HAP-1 (cell line): Measurements from ENCODE around the gene ZNF718.
"Not testable (repeated sequence)": the region's sequence is repeated elsewhere in the genome, so short reads cannot be mapped to it uniquely, and the experiment has no call there.

Experiments
- DNase-seq, 2 experiments: peaks; one replicate each; pipeline ENCODE4 v3.0.0-alpha.2; 2016 to 2020; ENCODE audit warnings: low spot score in 2 of 2
- H3K27me3 ChIP-seq: fragments of 250-450 bp; sonication (Bioruptor Pico); 2 replicates; pipeline ENCODE4 v1.5.1; 2020; ENCODE audit warnings: low read depth, mild to moderate bottlenecking, moderate library complexity
- H3K36me3 ChIP-seq: fragments of 250-450 bp; sonication (Bioruptor Pico); replicated peaks from 2 replicates; pipeline ENCODE4 v1.5.1; 2020; ENCODE audit warnings: mild to moderate bottlenecking
- H3K4me1 ChIP-seq: fragments of 250-450 bp; sonication (Bioruptor Pico); 2 replicates; pipeline ENCODE4 v1.5.1; 2020; ENCODE audit warnings: mild to moderate bottlenecking
- H3K4me3 ChIP-seq: fragments of 250-450 bp; sonication (Bioruptor Pico); 2 replicates; pipeline ENCODE4 v1.5.1; 2020; ENCODE audit warnings: mild to moderate bottlenecking, moderate library complexity
- H3K9me3 ChIP-seq: fragments of 250-450 bp; sonication (Bioruptor Pico); 2 replicates; pipeline ENCODE4 v1.5.1; 2020; ENCODE audit warnings: mild to moderate bottlenecking, moderate library complexity
- in situ Hi-C: fragments of 300-500 bp; cut with MboI; formaldehyde crosslinking; loops from 3 replicates; pipeline ENCODE4 v1.14.3; 2020; ENCODE audit warnings: low sequenced_read_pairs, inconsistent platforms, mixed read lengths

The ZNF718 gene

DNA sequence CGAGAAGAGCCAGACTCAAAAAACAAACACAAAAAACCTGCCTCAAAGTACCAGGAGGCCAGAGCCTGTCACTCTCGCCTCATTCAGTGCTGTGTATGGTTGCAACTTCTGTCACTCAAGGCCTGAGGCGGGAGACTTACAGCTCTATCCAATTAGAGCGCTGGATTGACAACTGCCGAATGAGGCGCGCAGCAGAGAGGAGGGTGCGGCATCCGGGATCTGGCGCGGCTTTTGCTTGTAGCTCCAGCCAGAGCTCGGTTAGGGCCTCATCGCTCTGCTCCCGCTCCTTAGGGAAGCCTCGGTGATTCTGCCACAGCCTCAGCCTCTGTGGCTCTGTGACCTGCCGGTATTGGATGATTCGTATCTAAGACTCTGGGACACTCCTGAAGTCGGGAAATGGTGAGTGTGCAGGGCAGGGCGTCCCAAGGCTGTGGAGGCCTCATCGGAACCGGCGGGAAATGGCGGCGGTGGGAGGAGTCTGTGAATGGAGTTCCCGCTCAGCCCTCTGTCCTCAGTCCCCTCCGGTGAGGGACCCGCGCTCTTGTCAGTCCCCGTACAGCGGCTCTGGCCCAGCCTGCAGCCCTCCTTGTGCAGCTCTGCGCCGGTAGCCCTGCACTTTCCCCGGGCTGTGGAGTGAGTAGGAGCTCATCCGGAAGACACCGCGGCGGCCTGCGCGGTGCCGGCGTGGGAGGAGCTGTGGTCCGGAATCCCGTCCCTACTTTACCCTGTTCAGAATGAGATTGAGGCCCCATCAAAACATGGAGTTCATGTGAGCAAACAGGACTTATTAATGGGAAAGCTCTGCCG, at the start of gene ZNF718:
TSS of gene ZNF718 (plus strand) at position 227 of the 807 bp plus-strand sequence. CDS start at position 397, 170 bp downstream.
- Histone ChIP-seq H3K9me3 (peaks cover 5% of the 10 kb centered on the region), H3K36me3 (peaks cover 18% of the 10 kb centered on the region; the same call in 1 of the 2 replicates), H3K4me3 (peak within 1 kb of the TSS; percentile 68), H3K27me3 (no peaks in the 10 kb centered on the region), H3K4me1 (no peaks in the 10 kb centered on the region)
- peak; percentile 88 to 95 for DNase-seq
- in situ Hi-C loops = no loop called here

DNA sequence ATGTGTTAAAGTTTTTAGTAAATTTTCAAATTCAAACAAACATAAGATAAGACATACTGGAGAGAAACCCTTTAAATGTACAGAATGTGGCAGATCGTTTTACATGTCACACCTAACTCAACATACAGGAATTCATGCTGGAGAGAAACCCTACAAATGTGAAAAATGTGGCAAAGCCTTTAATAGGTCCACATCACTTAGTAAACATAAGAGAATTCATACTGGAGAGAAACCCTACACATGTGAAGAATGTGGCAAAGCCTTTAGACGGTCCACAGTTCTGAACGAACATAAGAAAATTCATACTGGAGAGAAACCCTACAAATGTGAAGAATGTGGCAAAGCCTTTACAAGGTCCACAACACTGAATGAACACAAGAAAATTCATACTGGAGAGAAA, 38.4 kb upstream of the ZNF718 start:
- H3K9me3 ChIP-seq = no peaks in the 10 kb centered on the region
- in situ Hi-C loops = no loop called here
- H3K27me3 ChIP-seq = no peaks in the 10 kb centered on the region
- no peaks in the 10 kb centered on the region for H3K36me3 ChIP-seq
- no peak overlapping the region for H3K4me3 ChIP-seq
- H3K4me1 ChIP-seq = no peaks in the 10 kb centered on the region
- no peak for DNase-seq

DNA sequence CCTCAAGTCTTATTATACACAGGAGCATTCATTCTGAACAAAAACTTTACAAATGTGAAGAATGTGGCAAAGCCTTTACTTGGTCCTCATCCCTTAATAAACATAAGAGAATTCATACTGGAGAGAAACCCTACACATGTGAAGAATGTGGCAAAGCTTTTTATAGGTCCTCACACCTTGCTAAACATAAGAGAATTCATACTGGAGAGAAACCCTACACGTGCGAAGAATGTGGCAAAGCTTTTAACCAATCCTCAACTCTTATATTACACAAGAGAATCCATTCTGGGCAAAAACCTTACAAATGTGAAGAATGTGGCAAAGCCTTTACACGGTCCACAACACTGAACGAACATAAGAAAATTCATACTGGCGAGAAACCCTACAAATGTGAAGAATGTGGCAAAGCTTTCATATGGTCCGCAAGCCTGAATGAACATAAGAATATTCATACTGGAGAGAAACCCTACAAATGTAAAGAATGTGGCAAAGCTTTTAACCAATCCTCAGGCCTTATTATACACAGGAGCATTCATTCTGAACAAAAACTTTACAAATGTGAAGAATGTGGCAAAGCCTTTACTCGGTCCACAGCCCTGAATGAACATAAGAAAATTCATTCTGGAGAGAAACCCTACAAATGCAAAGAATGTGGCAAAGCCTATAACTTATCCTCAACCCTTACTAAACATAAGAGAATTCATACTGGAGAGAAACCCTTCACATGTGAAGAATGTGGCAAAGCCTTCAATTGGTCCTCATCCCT, 37.6 kb upstream of the ZNF718 start:
- H3K36me3 ChIP-seq, DNase-seq, H3K4me3 ChIP-seq, H3K9me3 ChIP-seq, H3K27me3 ChIP-seq, in situ Hi-C loops, H3K4me1 ChIP-seq: not testable (repeated sequence)

DNA sequence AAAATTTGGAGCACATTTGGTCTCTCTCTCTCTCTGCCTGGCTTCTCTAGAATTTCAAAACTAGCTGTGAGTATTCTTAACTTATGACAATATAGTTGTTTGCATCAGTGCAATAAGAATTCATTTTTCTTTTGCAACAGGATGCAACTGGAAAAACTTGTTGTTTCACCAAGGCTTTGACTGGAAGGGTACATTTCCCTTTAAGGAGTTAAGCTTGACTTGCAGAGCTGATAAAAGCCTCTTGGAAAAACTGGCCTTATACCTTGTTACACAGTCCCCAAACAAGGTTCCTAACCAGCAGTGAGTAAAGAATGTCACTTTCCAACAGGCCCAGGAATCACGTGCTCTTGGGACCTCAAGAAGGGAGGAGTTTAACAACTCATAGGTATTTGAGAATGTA, 25.9 kb upstream of the ZNF718 start:
- Histone ChIP-seq H3K27me3 (no peaks in the 10 kb centered on the region), H3K4me1 (no peaks in the 10 kb centered on the region), H3K9me3 (no peaks in the 10 kb centered on the region; the same call in 1 of the 2 replicates), H3K36me3 (no peaks in the 10 kb centered on the region), H3K4me3 (no peak overlapping the region)
- DNase-seq = no peak
- in situ Hi-C loops = no loop called here

DNA sequence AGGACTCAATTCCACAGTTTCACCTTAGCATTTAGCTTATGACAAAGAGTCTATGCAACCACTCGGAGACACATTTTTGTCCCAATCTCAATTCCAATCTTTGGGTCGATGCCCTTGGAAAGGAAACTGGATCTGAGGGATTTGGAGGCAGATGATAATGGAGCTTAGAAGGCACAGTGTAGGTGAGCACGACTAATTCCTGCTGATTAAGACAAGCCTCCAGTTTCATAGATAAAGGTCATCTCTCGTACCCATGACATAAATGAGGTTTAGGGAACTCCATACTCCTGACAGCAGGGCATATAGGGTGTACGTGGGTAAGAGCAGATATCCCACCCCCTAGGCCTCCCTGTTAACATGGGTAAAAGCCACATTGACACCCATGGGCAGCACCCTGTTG, 24.4 kb upstream of the ZNF718 start:
- Histone ChIP-seq H3K4me1 (no peaks in the 10 kb centered on the region), H3K27me3 (no peaks in the 10 kb centered on the region), H3K36me3 (no peaks in the 10 kb centered on the region), H3K9me3 (no peaks in the 10 kb centered on the region; the same call in 1 of the 2 replicates), H3K4me3 (no peak overlapping the region)
- in situ Hi-C loops = no loop called here
- DNase-seq = no peak

DNA sequence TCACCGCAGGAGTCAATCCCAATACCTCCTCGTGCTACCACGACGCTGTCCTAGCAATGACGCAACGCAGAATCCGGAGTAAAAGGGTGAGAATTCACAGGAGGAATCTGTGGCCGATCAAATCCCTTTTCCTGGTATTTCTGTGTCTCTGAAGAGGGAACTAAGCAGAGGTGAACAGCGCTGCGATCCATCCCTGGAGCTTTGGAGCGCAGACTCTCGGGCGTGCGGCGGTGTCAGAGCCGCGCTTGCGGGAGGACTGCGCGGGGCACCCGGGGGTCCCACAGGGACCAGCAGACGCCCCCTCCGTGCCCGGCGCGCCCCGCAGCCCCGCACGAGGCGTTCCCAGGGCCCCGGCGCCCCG, 17.2 kb upstream of the ZNF718 start:
- Histone ChIP-seq H3K9me3 (no peaks in the 10 kb centered on the region), H3K4me3 (no peak overlapping the region), H3K4me1 (no peaks in the 10 kb centered on the region), H3K36me3 (no peaks in the 10 kb centered on the region), H3K27me3 (no peaks in the 10 kb centered on the region)
- in situ Hi-C loops = no loop called here
- no peak for DNase-seq

DNA sequence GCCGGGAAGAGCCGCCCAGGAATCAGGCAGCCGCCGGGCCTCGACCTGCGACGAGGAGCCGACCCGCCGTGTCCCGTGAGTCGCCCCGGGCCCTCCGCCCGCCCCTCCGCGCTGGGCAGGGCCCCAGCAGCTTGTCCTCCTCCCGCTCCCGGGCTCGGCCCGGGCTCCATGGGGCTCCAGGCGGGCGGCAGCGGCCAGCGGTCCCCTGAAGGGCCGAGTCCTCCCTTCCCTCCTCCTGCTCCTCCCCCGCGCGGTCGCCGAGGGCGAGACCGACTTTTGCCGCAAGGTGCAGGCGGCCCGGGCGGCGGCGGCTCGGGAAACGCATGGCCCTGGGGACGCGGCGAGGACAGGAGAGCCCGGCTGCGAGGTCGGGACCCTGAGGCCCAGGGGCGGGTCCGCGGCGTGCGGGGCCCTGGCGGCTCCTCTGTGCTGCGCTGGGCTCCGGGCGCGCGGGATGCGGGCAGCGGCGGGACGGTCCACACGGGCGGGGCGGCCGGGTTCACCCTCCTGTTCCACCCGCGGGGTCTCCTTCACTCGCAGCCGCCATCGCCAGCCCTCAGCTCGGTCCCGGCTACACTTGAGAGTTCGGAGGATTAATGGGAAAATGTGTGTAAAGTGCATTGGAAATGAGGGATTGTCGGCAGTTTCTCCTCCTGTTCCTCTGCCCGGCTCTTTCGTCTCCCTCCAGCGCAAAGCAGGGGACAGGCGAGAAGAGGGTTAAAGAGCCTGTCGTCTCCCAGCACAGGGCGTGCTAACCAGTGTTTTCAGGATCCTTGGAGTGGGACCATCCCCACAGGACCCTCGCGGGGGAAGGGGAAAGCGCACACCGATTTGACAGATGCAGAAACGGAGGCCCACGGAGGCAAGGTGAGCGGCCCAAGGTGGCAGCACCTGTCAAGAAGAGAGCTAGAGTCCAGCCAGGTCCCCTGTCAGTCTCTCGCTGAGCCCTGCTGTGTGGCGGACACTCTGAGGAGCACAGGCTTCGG, 16.6 kb upstream of the ZNF718 start:
- no peaks in the 10 kb centered on the region for H3K36me3 ChIP-seq
- no peaks in the 10 kb centered on the region for H3K9me3 ChIP-seq
- no peak for DNase-seq
- no peak overlapping the region for H3K4me3 ChIP-seq
- in situ Hi-C loops = no loop called here
- no peaks in the 10 kb centered on the region for H3K4me1 ChIP-seq
- no peaks in the 10 kb centered on the region for H3K27me3 ChIP-seq

DNA sequence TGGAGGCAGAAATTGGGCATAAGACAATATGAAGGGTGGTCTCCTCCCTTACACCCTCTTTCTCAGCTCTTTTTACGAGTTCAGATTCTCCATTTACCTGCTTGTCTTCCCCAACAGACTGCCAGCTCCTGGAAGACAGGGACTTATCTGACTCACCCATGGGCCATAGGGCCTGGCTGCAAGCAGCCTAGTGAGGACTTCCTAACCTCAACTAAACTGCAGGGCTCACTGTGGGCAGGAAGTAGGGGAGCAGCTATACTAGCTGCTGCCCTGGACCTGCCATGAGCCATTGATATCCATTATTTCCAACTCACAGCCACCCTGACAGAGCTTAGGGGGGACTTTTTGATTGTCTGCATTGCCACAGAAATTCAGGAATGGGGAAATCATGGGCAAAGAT, 11.5 kb upstream of the ZNF718 start:
- in situ Hi-C loops = no loop called here
- Histone ChIP-seq H3K27me3 (no peaks in the 10 kb centered on the region), H3K4me1 (no peaks in the 10 kb centered on the region), H3K9me3 (no peaks in the 10 kb centered on the region), H3K36me3 (no peaks in the 10 kb centered on the region), H3K4me3 (no peak overlapping the region)
- DNase-seq = no peak

DNA sequence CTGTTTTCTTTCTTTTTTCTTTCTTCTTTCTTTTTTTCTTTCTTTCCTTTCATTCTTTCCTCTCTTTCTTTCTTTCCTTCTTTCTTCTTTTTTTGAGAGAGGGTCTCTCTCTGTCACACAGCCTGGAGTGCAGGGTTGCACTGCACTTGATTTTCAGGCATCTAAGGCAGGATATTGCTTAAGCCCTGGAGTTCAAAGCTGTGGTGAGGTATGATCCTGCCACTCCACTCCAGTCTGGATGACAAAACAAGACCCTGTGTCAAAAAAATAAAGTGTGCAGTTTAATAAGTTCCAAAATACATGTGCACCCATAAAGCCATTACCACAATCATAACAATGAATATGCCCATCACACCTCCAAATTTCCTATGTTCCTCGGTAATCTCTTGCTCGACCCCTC, 10.6 kb upstream of the ZNF718 start:
- no peak overlapping the region for H3K4me3 ChIP-seq
- in situ Hi-C loops = no loop called here
- no peak for DNase-seq
- H3K4me1 ChIP-seq = no peaks in the 10 kb centered on the region
- no peaks in the 10 kb centered on the region for H3K27me3 ChIP-seq
- H3K36me3 ChIP-seq = no peaks in the 10 kb centered on the region
- H3K9me3 ChIP-seq = no peaks in the 10 kb centered on the region; the same call in 1 of the 2 replicates

DNA sequence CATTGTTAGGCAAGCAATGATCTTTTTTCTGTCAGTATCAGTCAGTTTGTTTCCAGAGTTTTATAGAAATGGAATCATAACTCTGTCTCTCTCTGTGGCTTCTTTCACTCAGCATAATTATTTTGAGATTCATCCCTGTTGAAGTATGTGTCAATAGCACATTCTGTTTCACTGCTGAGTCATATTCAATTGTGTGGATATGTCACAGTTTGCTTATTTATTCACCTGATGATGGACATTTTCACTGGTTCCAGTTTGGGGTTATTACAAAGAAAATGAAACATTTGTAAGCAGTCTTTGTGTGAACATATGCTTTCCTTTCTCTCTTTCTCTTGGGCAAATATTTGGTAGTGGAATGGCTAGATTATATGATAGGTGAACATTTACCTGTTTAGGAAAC, 10.2 kb upstream of the ZNF718 start:
- no peaks in the 10 kb centered on the region for H3K27me3 ChIP-seq
- DNase-seq = no peak
- in situ Hi-C loops = no loop called here
- H3K9me3 ChIP-seq = no peaks in the 10 kb centered on the region; the same call in 1 of the 2 replicates
- H3K4me3 ChIP-seq = no peak overlapping the region
- H3K36me3 ChIP-seq = no peaks in the 10 kb centered on the region
- no peaks in the 10 kb centered on the region for H3K4me1 ChIP-seq

DNA sequence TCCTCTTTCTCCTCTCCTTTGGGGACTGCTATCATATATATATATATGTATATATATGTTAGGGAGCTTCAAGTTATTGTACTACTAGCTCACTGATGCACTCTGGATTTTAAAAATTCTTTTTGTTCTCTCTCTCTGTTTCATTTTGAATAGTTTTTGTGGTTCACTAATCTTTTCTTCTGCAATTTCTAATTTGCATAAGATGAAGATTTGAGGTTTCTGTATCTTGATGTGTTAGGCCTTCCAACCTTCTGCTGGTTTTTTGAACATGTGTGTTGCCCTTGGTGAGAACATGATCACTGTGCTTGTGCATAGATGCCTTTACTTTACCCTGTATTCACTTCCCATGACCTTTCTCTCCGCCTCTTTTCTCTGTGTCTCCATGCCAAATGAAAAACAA, 7.8 kb upstream of the ZNF718 start:
- Histone ChIP-seq H3K4me1 (no peaks in the 10 kb centered on the region), H3K9me3 (no peaks in the 10 kb centered on the region; the same call in 1 of the 2 replicates), H3K36me3 (no peaks in the 10 kb centered on the region), H3K4me3 (no peak overlapping the region), H3K27me3 (no peaks in the 10 kb centered on the region)
- DNase-seq = no peak
- in situ Hi-C loops = no loop called here

DNA sequence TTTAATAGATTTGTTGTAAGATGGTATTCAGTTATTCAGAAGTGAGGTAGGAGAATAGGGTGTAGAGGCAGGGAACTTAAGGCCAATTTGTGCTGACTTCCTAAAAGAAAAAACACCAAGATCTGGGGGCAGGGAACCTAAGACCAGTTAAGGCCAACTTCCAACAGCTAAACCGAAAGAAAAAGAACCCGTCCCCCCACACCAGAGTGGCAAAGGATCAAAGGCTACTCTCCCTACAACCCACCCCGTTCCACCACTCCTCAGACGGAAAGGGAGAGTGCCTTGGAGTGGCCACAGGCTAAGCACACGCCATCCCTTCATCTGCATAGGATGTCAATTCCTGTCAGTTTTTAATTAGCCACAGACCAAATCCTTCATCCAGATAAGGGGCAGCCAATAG, 3.7 kb upstream of the ZNF718 start:
- peaks cover 3% of the 10 kb centered on the region for H3K9me3 ChIP-seq
- H3K27me3 ChIP-seq = no peaks in the 10 kb centered on the region
- in situ Hi-C loops = no loop called here
- H3K4me1 ChIP-seq = no peaks in the 10 kb centered on the region
- peaks cover 6% of the 10 kb centered on the region; the same call in 1 of the 2 replicates for H3K36me3 ChIP-seq
- DNase-seq = no peak
- no peak overlapping the region for H3K4me3 ChIP-seq

DNA sequence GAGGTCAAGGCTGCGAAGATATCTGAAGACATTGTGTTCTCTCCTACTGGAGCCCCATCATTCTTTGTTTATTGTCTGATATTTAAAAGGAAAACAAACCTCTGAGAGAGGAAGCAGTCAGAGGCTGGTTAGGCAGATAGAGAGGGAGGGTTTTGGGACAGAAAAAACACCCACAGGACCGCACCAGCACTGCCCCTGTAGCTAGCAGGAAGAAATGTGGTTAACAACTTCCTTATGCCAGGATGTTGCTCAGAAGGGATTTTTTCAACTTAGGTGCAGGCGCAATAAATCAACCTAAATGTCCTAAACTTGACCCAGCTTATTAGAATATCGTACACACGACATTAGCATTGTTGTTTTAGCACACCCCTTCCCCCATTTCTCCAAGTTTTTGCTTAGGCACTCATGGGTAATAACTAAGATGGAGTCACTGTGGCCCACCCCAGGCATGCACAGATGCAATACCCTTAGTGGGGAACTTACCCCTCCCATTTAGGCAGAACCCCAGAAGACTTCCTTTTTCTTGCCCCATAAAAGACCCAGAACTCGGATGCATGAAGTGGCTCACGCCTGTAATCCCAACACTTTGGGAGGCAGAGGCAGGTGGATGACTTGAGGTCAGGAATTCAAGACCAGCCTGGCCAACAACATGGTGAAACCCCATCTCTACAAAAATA, 2.8 kb upstream of the ZNF718 start:
- in situ Hi-C loops = no loop called here

More for the DNA sequence above, 2.8 kb upstream of the ZNF718 start:
- DNase-seq = no peak
- H3K27me3 ChIP-seq = no peaks in the 10 kb centered on the region
- peaks cover 5% of the 10 kb centered on the region for H3K9me3 ChIP-seq
- H3K4me1 ChIP-seq = no peaks in the 10 kb centered on the region
- H3K4me3 ChIP-seq = no peak overlapping the region
- peaks cover 15% of the 10 kb centered on the region; the same call in 1 of the 2 replicates for H3K36me3 ChIP-seq
